Effector memory CD4-positive, alpha-beta T cell (primary cell): ENCODE data around the gene KNDC1.

ENCODE experiments used
- DNase-seq, 3 donors: peaks; one replicate each; pipeline ENCODE4 v3.0.0-alpha.2; 2020
- H3K27ac ChIP-seq: 2 replicates; pipeline ENCODE4 v1.7.0; 2013; ENCODE audit warnings: mild to moderate bottlenecking, low read length, moderate library complexity; ENCODE audit not compliant: insufficient read depth, poor library complexity, severe bottlenecking
- H3K27me3 ChIP-seq: replicated peaks from 2 replicates; pipeline ENCODE4 v1.7.0; 2013; ENCODE audit warnings: mild to moderate bottlenecking, low read length; ENCODE audit not compliant: insufficient read depth, control insufficient read depth, poor library complexity, severe bottlenecking
- H3K36me3 ChIP-seq: 2 replicates; pipeline ENCODE4 v1.7.0; 2013; ENCODE audit warnings: mild to moderate bottlenecking, low read length, moderate library complexity; ENCODE audit not compliant: control insufficient read depth, insufficient read depth
- H3K4me1 ChIP-seq: 2 replicates; pipeline ENCODE4 v1.7.0; 2013; ENCODE audit warnings: low read length, mild to moderate bottlenecking; ENCODE audit not compliant: control insufficient read depth, insufficient read depth, poor library complexity, severe bottlenecking
- H3K4me3 ChIP-seq: 2 replicates; pipeline ENCODE4 v1.7.0; 2013; ENCODE audit warnings: low read length, low read depth, mild to moderate bottlenecking; ENCODE audit not compliant: insufficient read depth, poor library complexity, severe bottlenecking
- H3K9me3 ChIP-seq: 2 replicates; pipeline ENCODE4 v1.7.0; 2013; ENCODE audit warnings: mild to moderate bottlenecking, low read length, moderate library complexity; ENCODE audit not compliant: control insufficient read depth

The KNDC1 gene

DNA sequence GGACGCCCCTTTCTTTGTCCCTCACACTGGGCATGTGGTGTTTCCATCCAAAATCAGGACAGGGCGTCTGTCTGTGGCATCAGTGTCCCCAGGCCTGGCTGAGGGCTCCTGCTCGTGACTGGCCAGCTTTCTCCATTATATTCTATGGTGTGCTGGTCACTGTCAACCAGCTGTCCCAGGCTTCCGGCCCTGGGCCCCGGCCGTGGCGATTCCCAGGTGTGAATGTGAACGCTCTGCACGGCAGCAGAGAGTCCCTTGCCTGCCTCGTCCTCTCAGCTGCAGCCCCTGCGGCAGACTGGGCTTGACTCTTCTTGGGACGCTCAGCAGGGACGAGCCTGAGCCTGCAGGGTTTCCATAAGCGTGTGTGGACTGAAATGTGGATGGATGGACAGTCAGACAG, 64.1 kb downstream of the KNDC1 start:
- Histone ChIP-seq H3K27ac (no peak overlapping the region), H3K36me3 (no peaks in the 10 kb centered on the region), H3K27me3 (peaks cover 6% of the 10 kb centered on the region), H3K9me3 (no peaks in the 10 kb centered on the region), H3K4me3 (no peak overlapping the region), H3K4me1 (no peaks in the 10 kb centered on the region)
- DNase-seq, result no peak

DNA sequence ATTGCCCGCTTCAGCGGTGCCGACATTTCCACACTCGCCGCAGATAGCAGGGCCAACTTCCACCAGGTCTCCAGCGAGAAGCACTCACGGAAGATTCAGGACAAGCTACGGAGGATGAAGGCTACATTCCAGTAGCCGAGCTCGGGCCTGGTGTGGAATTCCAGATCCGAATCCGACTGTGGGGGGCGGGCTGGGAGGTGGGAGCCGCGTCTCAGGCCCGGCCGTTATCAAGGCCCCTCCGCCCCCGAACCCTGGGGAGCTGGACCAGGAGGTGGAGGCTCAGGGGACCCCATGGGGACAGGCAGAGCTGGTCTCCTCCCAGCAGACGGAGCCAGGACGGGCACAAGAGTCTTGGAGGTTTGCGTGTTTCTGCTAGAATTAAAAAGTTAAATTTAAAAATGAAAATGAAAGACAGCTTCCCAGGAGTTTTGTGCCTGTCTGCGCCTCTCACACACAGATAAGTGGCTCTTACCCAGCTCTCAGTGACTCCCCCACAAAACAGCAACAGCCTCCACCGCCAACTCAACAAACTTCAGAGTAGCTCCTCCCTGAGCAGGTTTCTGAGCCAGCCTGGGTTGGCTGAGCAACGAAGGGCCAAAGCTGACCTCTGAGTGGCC, 64.8 kb downstream of the KNDC1 start:
- no peak overlapping the region for H3K4me3 ChIP-seq
- DNase-seq, result no peak
- no peak overlapping the region for H3K27ac ChIP-seq
- no peaks in the 10 kb centered on the region for H3K4me1 ChIP-seq
- H3K27me3 ChIP-seq, result peaks cover 11% of the 10 kb centered on the region
- no peaks in the 10 kb centered on the region for H3K36me3 ChIP-seq
- no peaks in the 10 kb centered on the region for H3K9me3 ChIP-seq

DNA sequence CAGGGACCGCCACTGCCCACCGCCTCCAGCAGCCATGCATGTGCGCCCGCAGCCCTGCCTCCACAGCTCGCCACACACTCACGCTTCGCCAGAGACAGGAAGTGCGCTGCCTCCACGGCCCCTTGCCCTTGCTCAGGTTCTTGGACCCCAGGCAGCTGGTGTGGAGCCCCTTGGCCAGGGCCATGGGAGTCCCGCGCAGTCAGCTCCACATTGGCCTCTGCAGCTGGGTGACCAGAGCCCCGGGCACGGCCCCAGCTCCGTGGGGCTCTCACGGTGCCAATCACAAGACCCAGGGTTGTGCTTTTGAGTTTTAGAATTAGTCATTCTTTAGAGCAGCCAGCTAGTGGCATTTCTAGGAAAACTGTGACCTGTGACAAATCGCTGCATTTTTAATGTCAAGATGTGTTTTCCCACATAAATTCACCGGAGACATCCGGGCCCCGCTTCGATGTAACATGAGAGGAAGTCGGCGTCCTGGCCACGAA, 65.7 kb downstream of the KNDC1 start:
- no peak for DNase-seq

DNA sequence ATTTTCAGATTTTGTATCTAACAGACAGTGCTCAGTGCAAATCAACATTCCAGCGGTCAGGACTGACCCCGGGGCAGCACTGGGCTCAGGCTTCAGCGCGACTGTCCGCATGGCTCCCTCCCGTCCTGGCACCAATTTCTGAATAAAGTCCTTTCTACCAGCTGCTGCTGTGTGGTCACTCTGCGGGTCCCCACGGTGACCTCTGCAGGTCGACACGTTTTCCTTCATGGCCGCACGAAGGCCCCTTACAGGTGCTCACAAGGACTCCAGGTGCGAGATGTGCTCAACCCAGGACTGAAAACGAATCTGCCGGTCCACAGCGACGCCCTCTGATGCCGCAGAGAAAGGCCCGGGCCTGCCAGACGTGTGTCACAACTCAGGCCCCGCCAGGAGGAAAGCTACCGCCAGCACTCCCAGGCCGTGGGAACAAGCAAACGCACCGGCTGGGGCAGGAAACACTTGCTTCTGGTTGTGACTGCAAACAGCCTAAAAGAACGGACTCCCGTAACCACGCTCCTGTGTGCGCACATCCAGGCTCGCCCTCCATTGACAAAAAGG, 66.3 kb downstream of the KNDC1 start:
- no peaks in the 10 kb centered on the region for H3K36me3 ChIP-seq
- H3K9me3 ChIP-seq, result no peaks in the 10 kb centered on the region
- H3K27me3 ChIP-seq, result peaks cover 17% of the 10 kb centered on the region
- peaks cover 4% of the 10 kb centered on the region for H3K4me1 ChIP-seq
- DNase-seq, result no peak
- H3K27ac ChIP-seq, result no peak overlapping the region
- no peak overlapping the region for H3K4me3 ChIP-seq

More for the DNA sequence above, 65.7 kb downstream of the KNDC1 start:
- H3K4me3 ChIP-seq, result no peak overlapping the region
- no peak overlapping the region for H3K27ac ChIP-seq
- H3K27me3 ChIP-seq, result peaks cover 14% of the 10 kb centered on the region
- no peaks in the 10 kb centered on the region for H3K9me3 ChIP-seq
- no peaks in the 10 kb centered on the region for H3K4me1 ChIP-seq
- H3K36me3 ChIP-seq, result no peaks in the 10 kb centered on the region

DNA sequence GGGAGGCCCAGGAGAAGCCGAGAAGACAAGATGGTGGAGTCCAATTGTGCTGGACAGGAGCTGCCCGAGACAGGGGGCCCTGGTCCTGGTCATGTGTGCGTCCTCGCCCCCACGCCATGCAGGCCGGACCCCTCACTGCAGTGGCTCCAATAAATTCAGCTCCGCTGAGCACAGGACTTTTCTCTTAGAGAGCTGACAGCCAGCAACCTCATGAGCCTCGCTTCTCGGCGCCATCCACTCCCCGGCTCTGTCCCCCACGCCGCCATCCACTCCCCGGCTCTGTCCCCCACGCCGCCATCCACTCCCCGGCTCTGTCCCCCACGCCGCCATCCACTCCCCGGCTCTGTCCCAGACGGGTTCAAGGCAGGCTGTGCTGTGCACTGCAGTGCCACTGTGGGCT, 67.2 kb downstream of the KNDC1 start:
- no peak for DNase-seq
- no peaks in the 10 kb centered on the region for H3K36me3 ChIP-seq
- no peak overlapping the region for H3K4me3 ChIP-seq
- no peaks in the 10 kb centered on the region for H3K9me3 ChIP-seq
- no peak overlapping the region for H3K27ac ChIP-seq
- peaks cover 4% of the 10 kb centered on the region for H3K4me1 ChIP-seq
- peaks cover 24% of the 10 kb centered on the region for H3K27me3 ChIP-seq

DNA sequence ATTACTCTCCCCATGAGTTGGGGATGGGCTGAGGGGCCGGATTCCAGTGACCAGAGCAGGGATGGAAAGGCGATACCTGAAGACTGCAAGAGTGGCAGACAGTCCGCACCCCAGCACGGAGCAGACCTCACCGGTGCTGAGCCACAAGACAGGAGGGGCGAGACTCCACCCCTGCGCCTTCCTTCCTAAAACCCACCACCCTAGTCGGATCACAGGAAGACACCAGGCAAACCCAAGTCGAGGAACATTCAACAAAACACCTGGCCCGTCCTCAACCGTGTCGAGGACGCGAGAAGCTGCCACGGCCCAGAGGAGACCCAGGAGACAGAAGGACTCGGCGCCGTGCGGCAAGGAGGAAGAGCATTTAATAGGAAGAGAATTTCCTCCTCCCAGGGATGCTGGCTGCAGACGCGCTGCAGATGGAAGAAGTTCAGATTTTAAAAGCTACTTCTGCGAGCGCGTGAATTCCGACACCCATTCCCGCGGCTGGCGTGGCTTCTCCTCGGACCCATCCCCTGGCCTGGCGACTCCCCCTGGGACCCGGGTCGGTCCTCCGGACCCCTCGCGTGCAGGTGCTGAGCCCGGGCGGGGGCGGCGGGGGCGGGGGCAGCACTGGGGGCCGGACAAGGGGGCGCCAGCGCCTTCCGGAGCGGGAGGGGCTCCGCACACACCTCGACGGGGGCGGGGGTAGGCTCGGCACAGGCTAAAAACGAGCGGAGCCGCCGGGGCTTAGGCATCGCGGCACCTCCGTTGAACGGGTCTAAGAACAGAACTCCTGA, 69.4 kb downstream of the KNDC1 start:
- H3K4me1 ChIP-seq, result peaks cover 4% of the 10 kb centered on the region
- no peaks in the 10 kb centered on the region for H3K9me3 ChIP-seq
- no peak overlapping the region for H3K4me3 ChIP-seq
- H3K36me3 ChIP-seq, result no peaks in the 10 kb centered on the region
- H3K27ac ChIP-seq, result no peak overlapping the region
- DNase-seq, result no peak
- peaks cover 24% of the 10 kb centered on the region for H3K27me3 ChIP-seq

DNA sequence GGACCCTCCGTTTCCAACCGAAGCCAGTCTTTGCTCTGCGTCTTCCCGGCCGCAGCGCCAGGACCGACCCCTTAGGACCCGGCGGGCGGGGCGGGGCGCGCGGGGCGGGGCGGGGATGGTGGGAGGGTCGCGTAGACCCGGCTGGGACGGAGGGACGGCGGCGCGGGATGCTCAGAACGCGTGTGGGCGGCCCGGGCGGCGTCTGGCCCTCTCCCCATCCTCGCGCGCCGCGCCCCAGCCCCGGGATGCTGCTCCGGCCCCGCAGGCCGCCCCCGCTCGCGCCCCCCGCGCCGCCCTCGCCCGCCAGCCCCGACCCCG, 70.0 kb downstream of the KNDC1 start, which contains the start of gene UTF1:
TSS of gene UTF1 (plus strand) at position 174 of the 318 bp plus-strand sequence. CDS start at position 246, 72 bp downstream.
- H3K4me3 ChIP-seq, result no peak within 1 kb of the TSS
- H3K9me3 ChIP-seq, result no peaks in the 10 kb centered on the region
- peaks cover 4% of the 10 kb centered on the region for H3K4me1 ChIP-seq
- H3K27me3 ChIP-seq, result peaks cover 25% of the 10 kb centered on the region
- H3K36me3 ChIP-seq, result no peaks in the 10 kb centered on the region
- no peak for DNase-seq
- no peak within 1 kb of the TSS for H3K27ac ChIP-seq

DNA sequence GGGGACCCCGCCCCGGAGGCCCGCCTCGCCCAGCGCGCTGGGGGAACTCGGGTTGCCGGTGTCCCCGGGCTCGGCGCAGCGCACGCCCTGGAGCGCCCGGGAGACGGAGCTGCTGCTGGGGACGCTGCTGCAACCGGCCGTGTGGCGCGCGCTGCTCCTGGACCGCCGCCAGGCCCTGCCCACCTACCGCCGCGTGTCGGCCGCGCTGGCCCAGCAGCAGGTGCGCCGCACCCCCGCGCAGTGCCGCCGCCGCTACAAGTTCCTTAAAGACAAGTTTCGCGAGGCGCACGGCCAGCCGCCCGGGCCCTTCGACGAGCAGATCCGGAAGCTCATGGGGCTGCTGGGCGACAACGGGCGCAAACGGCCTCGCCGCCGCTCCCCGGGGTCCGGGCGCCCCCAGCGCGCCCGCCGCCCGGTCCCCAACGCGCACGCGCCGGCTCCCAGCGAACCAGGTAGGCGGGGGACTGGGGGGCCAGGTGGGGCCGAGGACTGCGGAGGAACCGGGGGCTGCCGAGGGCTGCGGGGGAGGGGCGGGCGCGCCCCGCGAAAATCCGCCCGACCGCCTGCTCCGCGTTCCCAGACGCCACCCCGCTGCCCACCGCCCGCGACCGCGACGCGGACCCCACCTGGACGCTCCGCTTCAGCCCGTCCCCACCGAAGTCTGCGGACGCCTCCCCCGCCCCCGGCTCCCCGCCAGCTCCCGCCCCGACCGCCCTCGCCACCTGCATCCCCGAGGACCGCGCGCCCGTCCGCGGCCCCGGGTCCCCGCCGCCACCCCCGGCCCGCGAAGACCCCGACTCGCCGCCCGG, 70.6 kb downstream of the KNDC1 start:
- Histone ChIP-seq H3K4me1 (peaks cover 10% of the 10 kb centered on the region), H3K36me3 (no peaks in the 10 kb centered on the region), H3K4me3 (no peak overlapping the region), H3K9me3 (no peaks in the 10 kb centered on the region), H3K27ac (no peak overlapping the region), H3K27me3 (peaks cover 30% of the 10 kb centered on the region)
- DNase-seq, result no peak

DNA sequence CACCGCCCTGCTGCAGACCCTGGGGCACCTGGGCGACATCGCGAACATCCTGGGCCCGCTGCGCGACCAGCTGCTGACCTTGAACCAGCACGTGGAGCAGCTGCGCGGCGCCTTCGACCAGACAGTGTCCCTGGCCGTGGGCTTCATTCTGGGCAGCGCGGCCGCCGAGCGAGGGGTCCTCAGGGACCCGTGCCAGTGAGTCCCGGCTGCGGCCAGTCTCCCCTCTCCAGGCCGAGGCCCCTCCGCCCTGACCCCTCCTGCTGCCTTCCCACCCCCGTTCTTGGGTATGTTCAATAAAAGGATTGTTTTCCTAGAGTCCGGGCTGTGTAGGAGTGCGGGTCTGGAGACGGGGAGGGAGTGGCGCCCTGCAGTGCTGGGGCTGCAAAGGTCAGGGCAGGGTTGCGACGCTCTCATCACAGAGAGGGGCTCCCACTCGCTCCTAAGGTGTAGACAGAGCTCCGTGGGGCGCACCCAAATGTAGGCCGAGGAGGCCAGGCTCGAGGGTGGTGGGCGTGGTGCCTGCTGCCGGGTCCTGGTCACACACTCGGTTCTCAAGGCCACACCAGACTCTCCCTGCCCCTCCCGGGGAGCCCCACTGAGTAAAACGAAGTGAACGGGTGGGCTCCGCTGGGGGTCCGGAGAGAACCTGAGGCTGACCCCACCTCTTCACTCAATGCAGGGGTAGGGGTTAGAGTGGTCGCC, 71.4 kb downstream of the KNDC1 start:
- Histone ChIP-seq H3K9me3 (no peaks in the 10 kb centered on the region), H3K4me1 (peaks cover 18% of the 10 kb centered on the region), H3K27me3 (peaks cover 34% of the 10 kb centered on the region), H3K36me3 (no peaks in the 10 kb centered on the region), H3K4me3 (no peak overlapping the region), H3K27ac (no peak overlapping the region)
- no peak for DNase-seq
